Measurements from ENCODE around the gene TMEM42. TPM values are rescaled to one million over a fixed set of nuclear protein-coding genes. Genes with fewer than 3 reads are reported as not detected.

The TMEM42 gene
- polyA plus RNA-seq, 1 donor from 2014 or later: 15.1 TPM

- no peak for TF ChIP-seq EZH2 (IDR thresholded peaks at IDR 0.05; ENCODE audit: borderline replicate concordance, insufficient read depth, low read length, poor library complexity, severe bottlenecking)
- TF ChIP-seq REST (IDR thresholded peaks at IDR 0.05; ENCODE audit: borderline replicate concordance): no peak
- TF ChIP-seq CTCF (IDR thresholded peaks at IDR 0.05; ENCODE audit: poor library complexity, severe bottlenecking): no peak
- TF ChIP-seq TAF1 (IDR thresholded peaks at IDR 0.05; ENCODE audit: low read depth): no peak
- TF ChIP-seq POLR2AphosphoS5 (IDR thresholded peaks at IDR 0.05): no peak
- TF ChIP-seq MXI1 (conservative IDR thresholded peaks at IDR 0.05; ENCODE audit: poor library complexity, severe bottlenecking): no peak
- TF ChIP-seq RAD21 (conservative IDR thresholded peaks at IDR 0.05): no peak
- no peak for TF ChIP-seq SMC3 (conservative IDR thresholded peaks at IDR 0.05; ENCODE audit: poor library complexity)
- TF ChIP-seq EP300 (conservative IDR thresholded peaks at IDR 0.05; ENCODE audit: poor library complexity, severe bottlenecking): no peak
- Histone ChIP-seq H3K79me2 (replicated peaks; ENCODE audit: insufficient read depth, low read length) (no peaks in the 10 kb centered on the region), H4K20me1 (ENCODE audit: insufficient read depth) (no peaks in the 10 kb centered on the region), H3K4me2 (ENCODE audit: low read length) (no peak overlapping the region), H3K4me3 (ENCODE audit: low read length) (no peak overlapping the region), H3K27ac (ENCODE audit: low read length) (no peak overlapping the region), H3F3A (ENCODE audit: insufficient read depth, low read length, poor library complexity, severe bottlenecking) (no peaks in the 10 kb centered on the region), H3K9me3 (ENCODE audit: low read length) (no peaks in the 10 kb centered on the region), H3K27me3 (ENCODE audit: insufficient read depth, low read depth, low read length) (no peaks in the 10 kb centered on the region), H3K36me3 (ENCODE audit: insufficient read depth, low read length) (no peaks in the 10 kb centered on the region), H2AFZ (ENCODE audit: low read depth, low read length) (no peak overlapping the region), H3K9ac (ENCODE audit: low read length) (no peak overlapping the region), H3K9me2 (ENCODE audit: insufficient read depth, low read length) (no peaks in the 10 kb centered on the region)
These were observed 8.8 kb downstream of the TMEM42 start for GRCh38 chr3:44870375-44871061.

GRCh38 chr3:44874308-44874707 lies 12.6 kb downstream of the TMEM42 start, which contains the start of gene TGM4:
Gene TGM4, plus strand, starts transcription at chr3:44874608. Its CDS starts 71 bp downstream, at chr3:44874679.
- no peak for TF ChIP-seq EP300 (conservative IDR thresholded peaks at IDR 0.05; ENCODE audit: poor library complexity, severe bottlenecking)
- TF ChIP-seq MXI1 (conservative IDR thresholded peaks at IDR 0.05; ENCODE audit: poor library complexity, severe bottlenecking): no peak
- no peaks in the 10 kb centered on the region for H4K20me1 ChIP-seq (ENCODE audit: insufficient read depth)

More at GRCh38 chr3:44874308-44874707, 12.6 kb downstream of the TMEM42 start, which contains the start of gene TGM4:
- H3K9me2 ChIP-seq (ENCODE audit: insufficient read depth, low read length): no peaks in the 10 kb centered on the region
- H3K27ac ChIP-seq (ENCODE audit: low read length): no peak within 1 kb of the TSS
- H2AFZ ChIP-seq (ENCODE audit: low read depth, low read length): no peak within 1 kb of the TSS
- no peaks in the 10 kb centered on the region for H3F3A ChIP-seq (ENCODE audit: insufficient read depth, low read length, poor library complexity, severe bottlenecking)
- no peaks in the 10 kb centered on the region for H3K9me3 ChIP-seq (ENCODE audit: low read length)
- no peaks in the 10 kb centered on the region for H3K79me2 ChIP-seq (replicated peaks; ENCODE audit: insufficient read depth, low read length)
- no peak within 1 kb of the TSS for H3K4me2 ChIP-seq (ENCODE audit: low read length)
- H3K36me3 ChIP-seq (ENCODE audit: insufficient read depth, low read length): no peaks in the 10 kb centered on the region
- no peaks in the 10 kb centered on the region for H3K27me3 ChIP-seq (ENCODE audit: insufficient read depth, low read depth, low read length)
- H3K9ac ChIP-seq (ENCODE audit: low read length): no peak within 1 kb of the TSS
- no peak within 1 kb of the TSS for H3K4me3 ChIP-seq (ENCODE audit: low read length)
